ENCODE data around the gene ITPKB.

ITPKB gene

DNA sequence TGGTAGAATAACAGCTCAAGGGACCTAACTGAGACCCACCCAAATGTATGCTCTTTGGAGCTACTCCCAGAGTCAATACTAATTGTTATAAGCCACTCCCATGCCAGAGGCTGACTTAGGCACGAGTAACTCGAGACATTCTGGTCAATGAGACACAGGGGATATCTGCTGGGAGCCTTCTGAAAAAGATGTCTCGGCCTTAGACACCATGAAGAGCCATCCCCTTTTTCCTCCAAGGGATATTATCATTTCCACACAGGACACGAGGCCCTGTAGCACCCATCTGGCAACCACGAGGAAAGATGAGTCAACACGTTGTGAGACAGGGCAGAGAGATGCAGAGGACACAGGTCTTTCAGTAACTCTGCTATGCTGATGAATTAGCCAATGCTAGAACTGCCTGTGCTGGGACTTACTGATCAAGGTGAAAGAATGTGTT lies 30.7 kb downstream of the ITPKB start:
- peak overlapping the region; percentile 99 for H3K27ac Mint-ChIP-seq
- no peaks in the 10 kb centered on the region for H3K27me3 Mint-ChIP-seq
- peaks cover 92% of the 10 kb centered on the region for H3K4me1 Mint-ChIP-seq
- H3K9me3 Mint-ChIP-seq, result no peaks in the 10 kb centered on the region
- H3K4me3 Mint-ChIP-seq, result peak overlapping the region; percentile 80
- peaks cover 15% of the 10 kb centered on the region for H3K36me3 Mint-ChIP-seq

- Mint-ChIP-seq H3K9me3 (no peaks in the 10 kb centered on the region), H3K27ac (peak overlapping the region; percentile 35), H3K27me3 (no peaks in the 10 kb centered on the region), H3K4me3 (no peak overlapping the region), H3K4me1 (peaks cover 86% of the 10 kb centered on the region), H3K36me3 (peaks cover 15% of the 10 kb centered on the region)
These were observed 32.4 kb downstream of the ITPKB start for GRCh38 chr1:226706684-226707083.

GRCh38 chr1:226704169-226704937 lies 34.7 kb downstream of the ITPKB start:
- Mint-ChIP-seq H3K9me3 (no peaks in the 10 kb centered on the region), H3K4me1 (peaks cover 83% of the 10 kb centered on the region), H3K36me3 (peaks cover 16% of the 10 kb centered on the region), H3K4me3 (peak overlapping the region; percentile 83), H3K27me3 (no peaks in the 10 kb centered on the region), H3K27ac (peak overlapping the region; percentile 93)

DNA sequence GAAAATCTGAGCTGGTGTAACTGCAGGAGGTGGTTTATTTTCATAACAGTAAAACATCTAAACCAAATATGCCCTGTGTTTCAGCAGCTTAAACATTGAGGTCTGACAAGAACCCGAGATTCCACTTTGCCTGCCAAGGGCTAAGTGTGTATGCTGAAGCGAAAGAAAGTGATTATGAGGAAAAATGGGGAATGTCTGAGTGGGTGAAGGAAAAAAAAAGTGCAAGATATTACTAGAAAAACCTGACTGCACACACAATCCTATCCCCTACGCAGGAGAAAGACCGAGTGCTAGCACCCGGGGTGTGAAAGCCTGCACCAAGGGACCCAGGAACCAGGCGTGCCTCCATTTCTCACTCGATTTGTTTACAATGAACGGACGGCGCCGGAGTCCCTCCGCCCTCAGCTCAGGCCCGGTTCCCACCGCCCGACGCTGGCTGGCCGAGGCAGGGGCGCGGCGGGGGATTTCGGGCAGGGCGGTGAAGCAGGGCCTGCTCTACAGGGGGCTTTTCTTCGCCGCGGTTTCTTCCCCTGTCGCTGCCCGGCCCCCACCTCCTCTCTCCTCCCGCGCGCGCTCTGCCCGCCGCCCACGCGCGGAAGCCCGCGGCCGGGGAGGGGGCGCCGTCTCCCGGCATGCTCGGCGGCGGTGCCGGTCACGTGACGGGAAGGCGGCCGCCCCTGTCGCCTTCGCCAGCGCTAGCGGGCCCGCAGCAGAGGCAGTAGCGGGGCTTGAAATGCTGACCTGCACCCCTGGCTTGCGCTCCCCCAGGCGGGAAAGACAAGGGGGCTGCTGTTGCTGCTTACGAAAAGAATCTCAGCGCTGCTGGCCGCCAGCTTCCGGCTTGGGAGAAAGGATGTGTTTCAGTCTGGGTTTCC lies 35.9 kb downstream of the ITPKB start:
- H3K4me3 Mint-ChIP-seq, result peak overlapping the region; percentile 84
- H3K27ac Mint-ChIP-seq, result peak overlapping the region; percentile 96
- no peaks in the 10 kb centered on the region for H3K9me3 Mint-ChIP-seq

DNA sequence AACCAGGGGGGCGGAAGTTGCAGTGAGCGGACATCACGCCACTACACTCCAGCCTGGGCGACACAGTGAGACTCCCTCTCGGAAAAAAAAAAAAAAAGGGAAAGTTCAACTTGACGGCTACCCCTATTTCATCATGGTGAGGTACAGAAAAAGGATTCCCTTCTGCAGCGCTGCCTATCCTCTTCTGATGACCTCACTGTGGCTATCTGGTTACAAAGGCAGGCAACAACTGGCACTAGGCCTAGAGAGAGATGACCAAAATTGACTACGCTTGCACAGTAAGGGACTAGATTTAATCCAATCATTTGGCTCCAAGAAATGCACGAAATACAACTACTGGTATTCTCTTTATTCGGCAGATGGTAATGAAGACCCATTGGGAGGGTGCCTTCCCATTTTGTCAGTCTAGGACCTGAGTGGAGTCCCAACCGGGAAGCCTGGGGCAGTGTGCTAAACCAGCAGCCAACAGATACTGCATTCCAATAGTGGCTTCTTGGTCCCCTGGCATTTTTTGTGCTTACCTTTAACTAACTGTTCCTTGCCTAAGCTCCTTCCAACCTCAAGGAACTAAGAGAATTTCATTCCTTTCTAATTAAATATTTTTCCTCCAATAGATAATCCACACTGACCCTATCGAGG lies 36.6 kb downstream of the ITPKB start:
- Mint-ChIP-seq H3K9me3 (no peaks in the 10 kb centered on the region), H3K4me1 (peaks cover 83% of the 10 kb centered on the region), H3K36me3 (peaks cover 14% of the 10 kb centered on the region), H3K27ac (peak overlapping the region; percentile 96), H3K4me3 (peak overlapping the region; percentile 84), H3K27me3 (no peaks in the 10 kb centered on the region)

More for the DNA sequence above, 35.9 kb downstream of the ITPKB start:
- peaks cover 83% of the 10 kb centered on the region for H3K4me1 Mint-ChIP-seq
- H3K36me3 Mint-ChIP-seq, result peaks cover 17% of the 10 kb centered on the region
- H3K27me3 Mint-ChIP-seq, result no peaks in the 10 kb centered on the region

DNA sequence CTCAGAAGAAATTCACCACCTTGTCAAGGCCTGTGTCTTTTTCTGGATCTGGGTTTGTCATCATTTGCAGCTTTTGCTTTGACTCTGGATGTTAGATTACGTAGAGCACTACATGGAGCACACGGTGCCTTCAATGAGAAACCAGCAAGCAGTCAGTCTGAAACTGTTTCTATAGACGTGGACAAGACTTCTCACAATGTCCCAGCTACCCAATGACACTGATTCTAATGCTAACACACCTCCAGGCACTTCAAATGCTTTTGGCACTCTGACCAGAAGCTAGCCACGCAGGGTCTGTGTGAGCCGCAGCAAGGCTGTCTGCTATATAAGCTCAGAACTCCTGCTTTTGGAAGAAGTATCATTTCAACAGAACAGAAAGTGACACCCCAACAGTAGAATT lies 38.2 kb downstream of the ITPKB start:
- H3K27me3 Mint-ChIP-seq, result no peaks in the 10 kb centered on the region
- no peaks in the 10 kb centered on the region for H3K9me3 Mint-ChIP-seq
- peaks cover 87% of the 10 kb centered on the region for H3K4me1 Mint-ChIP-seq
- H3K4me3 Mint-ChIP-seq, result peak overlapping the region; percentile 39
- peaks cover 11% of the 10 kb centered on the region for H3K36me3 Mint-ChIP-seq
- peak overlapping the region; percentile 89 for H3K27ac Mint-ChIP-seq

- peaks cover 85% of the 10 kb centered on the region for H3K4me1 Mint-ChIP-seq
- no peaks in the 10 kb centered on the region for H3K27me3 Mint-ChIP-seq
- no peaks in the 10 kb centered on the region for H3K9me3 Mint-ChIP-seq
- H3K36me3 Mint-ChIP-seq, result peaks cover 3% of the 10 kb centered on the region
- H3K4me3 Mint-ChIP-seq, result peak overlapping the region; percentile 59
- peak overlapping the region; percentile 95 for H3K27ac Mint-ChIP-seq
These were observed 39.9 kb downstream of the ITPKB start for GRCh38 chr1:226699166-226699565.

DNA sequence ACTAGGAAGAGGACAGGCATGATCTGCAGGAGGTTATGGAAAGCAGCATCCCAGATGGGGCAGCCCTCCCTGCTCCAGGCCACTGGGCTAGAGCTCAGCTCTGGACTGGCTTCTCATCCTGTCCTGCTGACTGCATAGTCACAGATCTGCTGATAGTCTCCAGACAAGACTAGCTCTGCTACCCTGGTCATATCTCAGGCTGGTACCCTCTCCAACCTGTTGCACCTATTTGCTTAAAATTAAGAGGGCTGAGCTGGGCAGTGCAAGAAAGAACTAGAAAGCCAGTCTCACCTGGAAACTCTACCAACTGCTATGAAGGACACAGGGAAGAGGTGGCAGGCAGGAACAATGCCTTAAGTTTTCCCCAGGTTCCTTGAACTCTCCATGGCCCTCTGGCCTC lies 40.4 kb downstream of the ITPKB start:
- Mint-ChIP-seq H3K36me3 (peaks cover 3% of the 10 kb centered on the region), H3K4me3 (peak overlapping the region; percentile 33), H3K9me3 (no peaks in the 10 kb centered on the region), H3K27ac (peak overlapping the region; percentile 95), H3K4me1 (peaks cover 85% of the 10 kb centered on the region), H3K27me3 (no peaks in the 10 kb centered on the region)

- no peaks in the 10 kb centered on the region for H3K27me3 Mint-ChIP-seq
- peaks cover 90% of the 10 kb centered on the region for H3K4me1 Mint-ChIP-seq
- peak overlapping the region; percentile 84 for H3K4me3 Mint-ChIP-seq
- no peaks in the 10 kb centered on the region for H3K9me3 Mint-ChIP-seq
- peak overlapping the region; percentile 95 for H3K27ac Mint-ChIP-seq
- peaks cover 3% of the 10 kb centered on the region for H3K36me3 Mint-ChIP-seq
These were observed 41.0 kb downstream of the ITPKB start for GRCh38 chr1:226697929-226698544.

DNA sequence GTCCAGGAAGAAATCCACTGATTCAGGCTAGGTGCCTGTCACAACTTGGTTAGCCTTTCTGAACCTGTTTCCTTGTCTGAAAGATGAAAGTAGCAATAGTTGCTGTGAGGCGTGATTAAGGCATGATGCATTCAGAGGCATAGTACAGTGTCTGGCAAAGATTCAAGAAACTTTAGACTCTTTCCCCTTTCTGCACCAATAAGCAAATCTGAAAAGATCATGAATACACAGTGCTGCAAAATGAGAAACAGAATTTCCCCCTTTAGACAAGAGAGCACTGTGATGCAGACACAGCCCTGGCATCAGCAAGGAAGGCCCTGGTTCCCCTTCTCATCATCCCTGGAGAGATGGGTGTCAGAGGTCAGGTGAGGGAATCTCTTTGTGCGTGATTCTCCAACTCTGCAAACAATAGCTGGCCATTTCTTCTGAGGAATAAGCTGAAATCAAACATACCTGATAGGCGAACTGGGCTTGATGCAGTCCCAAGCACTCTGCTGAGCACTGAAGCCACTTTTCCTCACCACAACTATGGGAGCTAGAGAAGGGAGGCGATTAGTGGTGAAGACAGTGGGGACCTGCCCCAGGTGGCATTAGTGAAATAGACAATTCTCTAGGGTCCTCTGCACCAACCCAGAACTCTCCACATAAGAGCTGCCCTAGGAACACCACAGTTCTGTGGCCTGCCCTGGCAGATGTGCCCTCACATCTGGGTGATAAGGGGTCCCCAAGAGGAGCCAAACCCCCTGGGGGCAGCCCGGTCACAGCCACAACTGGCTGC lies 41.7 kb downstream of the ITPKB start:
- Mint-ChIP-seq H3K4me1 (peaks cover 92% of the 10 kb centered on the region), H3K9me3 (no peaks in the 10 kb centered on the region), H3K27me3 (no peaks in the 10 kb centered on the region), H3K27ac (peak overlapping the region; percentile 95), H3K36me3 (peaks cover 5% of the 10 kb centered on the region), H3K4me3 (peak overlapping the region; percentile 84)

GRCh38 chr1:226696547-226696946 lies 42.5 kb downstream of the ITPKB start:
- H3K36me3 Mint-ChIP-seq, result peaks cover 5% of the 10 kb centered on the region
- H3K4me3 Mint-ChIP-seq, result peak overlapping the region; percentile 84
- no peaks in the 10 kb centered on the region for H3K27me3 Mint-ChIP-seq
- no peaks in the 10 kb centered on the region for H3K9me3 Mint-ChIP-seq
- H3K4me1 Mint-ChIP-seq, result peaks cover 93% of the 10 kb centered on the region
- H3K27ac Mint-ChIP-seq, result peak overlapping the region; percentile 95

GRCh38 chr1:226695335-226695900 lies 43.7 kb downstream of the ITPKB start:
- Mint-ChIP-seq H3K27me3 (no peaks in the 10 kb centered on the region), H3K27ac (peak overlapping the region; percentile 94), H3K4me3 (no peak overlapping the region), H3K9me3 (no peaks in the 10 kb centered on the region), H3K4me1 (peaks cover 96% of the 10 kb centered on the region), H3K36me3 (peaks cover 10% of the 10 kb centered on the region)

DNA sequence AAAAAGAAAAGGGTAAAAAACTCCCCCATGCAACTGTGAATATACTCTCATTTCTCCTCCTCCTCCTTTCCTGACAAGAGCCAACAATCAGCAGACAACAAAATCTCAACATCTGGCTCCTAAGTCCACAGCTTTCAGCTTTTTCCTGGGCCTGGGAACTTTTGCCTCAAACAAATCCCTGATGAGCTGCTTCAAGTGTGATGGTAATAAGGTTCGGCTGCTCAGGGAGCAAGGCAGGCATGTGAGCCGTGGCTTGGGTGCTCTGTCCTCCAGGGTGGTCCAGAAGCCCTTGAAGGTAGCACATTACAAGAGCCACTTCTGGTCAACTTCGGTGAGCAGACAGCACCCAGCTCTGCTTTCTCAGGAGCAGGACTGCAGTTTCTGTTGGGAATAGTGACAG lies 46.3 kb downstream of the ITPKB start:
- Mint-ChIP-seq H3K9me3 (no peaks in the 10 kb centered on the region), H3K4me1 (peaks cover 97% of the 10 kb centered on the region), H3K27ac (peak overlapping the region; percentile 99), H3K36me3 (peaks cover 10% of the 10 kb centered on the region), H3K27me3 (no peaks in the 10 kb centered on the region), H3K4me3 (peak overlapping the region; percentile 19)

DNA sequence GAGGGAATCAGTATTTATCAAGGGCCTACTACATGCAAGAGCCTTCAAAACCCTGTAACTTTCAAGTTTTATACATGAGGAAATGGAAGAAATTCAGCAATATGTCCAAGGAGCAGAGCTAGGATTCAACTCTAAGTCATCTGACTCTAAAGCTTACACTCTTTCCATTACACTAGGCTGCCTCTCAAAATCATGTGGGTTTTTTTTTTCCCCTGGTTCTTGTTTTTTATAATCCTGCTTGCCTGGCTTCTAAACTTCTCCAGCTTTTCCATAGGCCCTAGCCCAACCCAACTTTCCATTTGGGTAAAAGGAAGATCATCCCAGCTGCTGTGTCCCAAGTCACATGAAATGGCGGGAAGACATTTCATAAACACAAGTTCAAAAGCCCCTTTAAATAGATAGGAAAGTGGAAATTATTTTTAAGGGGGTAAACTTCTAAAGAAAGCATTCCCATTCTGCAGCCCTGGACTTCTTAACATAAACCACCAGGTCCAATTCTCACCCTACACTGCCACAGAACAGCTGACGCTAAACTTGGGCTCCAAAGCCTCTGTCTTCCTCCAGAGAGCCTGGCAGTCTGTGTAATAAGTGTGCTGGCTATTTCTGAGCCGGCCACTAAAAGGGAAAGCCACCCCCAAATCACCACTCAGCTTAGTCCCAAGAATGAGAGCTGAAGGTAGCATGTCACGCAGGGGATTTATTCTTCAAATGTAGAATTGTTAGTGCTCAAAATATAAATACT lies 46.9 kb downstream of the ITPKB start:
- peaks cover 10% of the 10 kb centered on the region for H3K36me3 Mint-ChIP-seq
- peaks cover 97% of the 10 kb centered on the region for H3K4me1 Mint-ChIP-seq
- peak overlapping the region; percentile 99 for H3K27ac Mint-ChIP-seq
- no peaks in the 10 kb centered on the region for H3K9me3 Mint-ChIP-seq
- peak overlapping the region; percentile 79 for H3K4me3 Mint-ChIP-seq
- no peaks in the 10 kb centered on the region for H3K27me3 Mint-ChIP-seq
